ENCODE data around the gene ATP8A1.

- TF ChIP-seq CTCF (IDR thresholded peaks at IDR 0.05; ENCODE audit: low read depth, low read length, poor library complexity, severe bottlenecking) (no peak), EZH2phosphoT487 (IDR thresholded peaks at IDR 0.05; ENCODE audit: borderline replicate concordance, low read length) (no peak)
Observed at GRCh38 chr4:42562016-42562415, 94.9 kb downstream of the ATP8A1 start.
